ENCODE results near the gene HLF.

GRCh38 chr17:55325406-55325805 lies 60.6 kb downstream of the HLF start:
- TF ChIP-seq, protein P1, sequence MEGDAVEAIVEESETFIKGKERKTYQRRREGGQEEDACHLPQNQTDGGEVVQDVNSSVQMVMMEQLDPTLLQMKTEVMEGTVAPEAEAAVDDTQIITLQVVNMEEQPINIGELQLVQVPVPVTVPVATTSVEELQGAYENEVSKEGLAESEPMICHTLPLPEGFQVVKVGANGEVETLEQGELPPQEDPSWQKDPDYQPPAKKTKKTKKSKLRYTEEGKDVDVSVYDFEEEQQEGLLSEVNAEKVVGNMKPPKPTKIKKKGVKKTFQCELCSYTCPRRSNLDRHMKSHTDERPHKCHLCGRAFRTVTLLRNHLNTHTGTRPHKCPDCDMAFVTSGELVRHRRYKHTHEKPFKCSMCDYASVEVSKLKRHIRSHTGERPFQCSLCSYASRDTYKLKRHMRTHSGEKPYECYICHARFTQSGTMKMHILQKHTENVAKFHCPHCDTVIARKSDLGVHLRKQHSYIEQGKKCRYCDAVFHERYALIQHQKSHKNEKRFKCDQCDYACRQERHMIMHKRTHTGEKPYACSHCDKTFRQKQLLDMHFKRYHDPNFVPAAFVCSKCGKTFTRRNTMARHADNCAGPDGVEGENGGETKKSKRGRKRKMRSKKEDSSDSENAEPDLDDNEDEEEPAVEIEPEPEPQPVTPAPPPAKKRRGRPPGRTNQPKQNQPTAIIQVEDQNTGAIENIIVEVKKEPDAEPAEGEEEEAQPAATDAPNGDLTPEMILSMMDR (IDR thresholded peaks at IDR 0.05), result no peak
- TF ChIP-seq POLR2A (IDR thresholded peaks at IDR 0.05), result no peak

All from Peyer's patch (tissue), 4 donors.